Renal pelvis (tissue), 4 donors: ENCODE measurements around the gene CKAP2. TPM values are rescaled to one million over a fixed set of nuclear protein-coding genes. Genes with fewer than 3 reads are reported as not detected.
"Not testable (repeated sequence)": the region's sequence is repeated elsewhere in the genome, so short reads cannot be mapped to it uniquely, and the experiment has no call there.

Source experiments
- DNase-seq: peaks from one replicate; pipeline ENCODE4 v3.0.0-alpha.2; 2013
- polyA plus RNA-seq, 3 donors: library from polyadenylated mRNA; unstranded; fragments of 120-200 nt; gene quantifications; one replicate each; pipeline ENCODE4 v1.2.1, GENCODE V29; 2013; ENCODE audit not compliant: insufficient read length in 3 of 3

The CKAP2 gene
- polyA plus RNA-seq, 3 donors = 50.6 to 63.5 (median 51.1) TPM

- not testable (repeated sequence) for DNase-seq
Measured at GRCh38 chr13:52513957-52514596, 58.8 kb downstream of the CKAP2 start.

- not testable (repeated sequence) for DNase-seq
Measured at GRCh38 chr13:52523323-52523722, 68.0 kb downstream of the CKAP2 start.

Other genes with a start within 250 kb of the CKAP2 start
- 1 to 10 TPM; 7.3 to 8.1 (median 8.0) TPM for gene THSD1, start 49.3 kb upstream of the CKAP2 start, polyA plus RNA-seq
- gene VPS36, start 4.8 kb upstream of the CKAP2 start, polyA plus RNA-seq = 10 to 100 TPM; 41.8 to 55.9 (median 53.9) TPM
- 10 to 100 TPM; 22.0 to 23.8 (median 22.8) TPM for gene HNRNPA1L2, start 187.0 kb downstream of the CKAP2 start, polyA plus RNA-seq
- 10 to 100 TPM; 49.8 to 53.1 (median 52.1) TPM for gene SUGT1, start 197.4 kb downstream of the CKAP2 start, polyA plus RNA-seq